GM21737 (cell line): Measurements from ENCODE around the gene TTYH2.
"Not testable (repeated sequence)": the region's sequence is repeated elsewhere in the genome, so short reads cannot be mapped to it uniquely, and the experiment has no call there.

Source experiments
- ATAC-seq: cut with Tn5 transposase; IDR thresholded peaks from one replicate; pipeline ENCODE4 v1.9.1; 2021; ENCODE audit warnings: mild to moderate bottlenecking, moderate library complexity; ENCODE audit not compliant: unreplicated experiment

Gene TTYH2

GRCh38 chr17:74212913-74213791 is at the start of gene TTYH2:
Gene TTYH2, plus strand, starts transcription at chr17:74213571. Its CDS starts 17 bp downstream, at chr17:74213588.
- ATAC-seq: peak; percentile 53

- ATAC-seq: no peak
These were observed 49.5 kb upstream of the TTYH2 start for GRCh38 chr17:74163836-74164235.

- no peak for ATAC-seq
These were observed 48.8 kb upstream of the TTYH2 start for GRCh38 chr17:74164446-74165045.

- no peak for ATAC-seq
These were observed 47.5 kb upstream of the TTYH2 start for GRCh38 chr17:74165797-74166365.

GRCh38 chr17:74170924-74171323 is 42.4 kb upstream of the TTYH2 start:
- no peak for ATAC-seq

GRCh38 chr17:74172700-74173099 is 40.7 kb upstream of the TTYH2 start:
- no peak for ATAC-seq

GRCh38 chr17:74176546-74177001 is 36.8 kb upstream of the TTYH2 start:
- no peak for ATAC-seq

- no peak for ATAC-seq
These were observed 36.3 kb upstream of the TTYH2 start for GRCh38 chr17:74177018-74177450.

GRCh38 chr17:74179576-74179975 is 33.8 kb upstream of the TTYH2 start:
- ATAC-seq: no peak

- ATAC-seq: no peak
These were observed 33.0 kb upstream of the TTYH2 start for GRCh38 chr17:74180336-74180735.

GRCh38 chr17:74181341-74181740 is 32.0 kb upstream of the TTYH2 start:
- no peak for ATAC-seq

GRCh38 chr17:74182041-74182723 is 31.2 kb upstream of the TTYH2 start:
- no peak for ATAC-seq

- no peak for ATAC-seq
These were observed 30.0 kb upstream of the TTYH2 start for GRCh38 chr17:74183411-74183810.

GRCh38 chr17:74185571-74186185 is 27.7 kb upstream of the TTYH2 start:
- no peak for ATAC-seq

GRCh38 chr17:74186498-74186897 is 26.9 kb upstream of the TTYH2 start:
- no peak for ATAC-seq

- no peak for ATAC-seq
These were observed 25.6 kb upstream of the TTYH2 start for GRCh38 chr17:74187761-74188160.

GRCh38 chr17:74188687-74189086 is 24.7 kb upstream of the TTYH2 start:
- not testable (repeated sequence) for ATAC-seq

- no peak for ATAC-seq
These were observed 23.2 kb upstream of the TTYH2 start for GRCh38 chr17:74190154-74190553.

GRCh38 chr17:74190807-74191406 is 22.5 kb upstream of the TTYH2 start:
- no peak for ATAC-seq
